Neural crest cell (in vitro differentiated cells): ENCODE data around the gene CDC42BPB. TPM values are rescaled to one million over a fixed set of nuclear protein-coding genes. Genes with fewer than 3 reads are reported as not detected.
"Not testable (repeated sequence)": the region's sequence is repeated elsewhere in the genome, so short reads cannot be mapped to it uniquely, and the experiment has no call there.

Experiments used
- DNase-seq: peaks from one replicate; pipeline ENCODE4 v3.0.0; 2021; ENCODE audit warnings: low read depth, mixed read lengths, low spot score
- H3K27ac Mint-ChIP-seq: one replicate; pipeline ENCODE4 v1.8.0; 2021; ENCODE audit warnings: mild to moderate bottlenecking, mixed read lengths; ENCODE audit not compliant: unreplicated experiment
- H3K27me3 Mint-ChIP-seq: 2 replicates; pipeline ENCODE4 v1.8.0; 2021; ENCODE audit warnings: low read depth, mild to moderate bottlenecking, mixed read lengths
- H3K36me3 Mint-ChIP-seq: 2 replicates; pipeline ENCODE4 v1.8.0; 2021; ENCODE audit warnings: low read depth, mild to moderate bottlenecking, mixed read lengths
- H3K4me1 Mint-ChIP-seq: 2 replicates; pipeline ENCODE4 v1.8.0; 2021; ENCODE audit warnings: mixed read lengths
- H3K4me3 Mint-ChIP-seq: one replicate; pipeline ENCODE4 v1.8.0; 2021; ENCODE audit warnings: mild to moderate bottlenecking, mixed read lengths
- H3K9me3 Mint-ChIP-seq: 2 replicates; pipeline ENCODE4 v1.8.0; 2021; ENCODE audit warnings: mixed read lengths
- total RNA-seq: library from RNA; stranded (reverse); gene quantifications from 2 replicates; pipeline ENCODE4 v1.2.1, GENCODE V29; 2021
- TF ChIP-seq, protein P1 (sequence below): fragments of 200-600 bp; sonication (generic); conservative IDR thresholded peaks from 2 replicates; pipeline ENCODE4 v1.5.0; 2021; ENCODE audit warnings: antibody characterized with exemption, mild to moderate bottlenecking

Gene CDC42BPB
- total RNA-seq, 1 donor from 2014 or later = 94.8 TPM

DNA sequence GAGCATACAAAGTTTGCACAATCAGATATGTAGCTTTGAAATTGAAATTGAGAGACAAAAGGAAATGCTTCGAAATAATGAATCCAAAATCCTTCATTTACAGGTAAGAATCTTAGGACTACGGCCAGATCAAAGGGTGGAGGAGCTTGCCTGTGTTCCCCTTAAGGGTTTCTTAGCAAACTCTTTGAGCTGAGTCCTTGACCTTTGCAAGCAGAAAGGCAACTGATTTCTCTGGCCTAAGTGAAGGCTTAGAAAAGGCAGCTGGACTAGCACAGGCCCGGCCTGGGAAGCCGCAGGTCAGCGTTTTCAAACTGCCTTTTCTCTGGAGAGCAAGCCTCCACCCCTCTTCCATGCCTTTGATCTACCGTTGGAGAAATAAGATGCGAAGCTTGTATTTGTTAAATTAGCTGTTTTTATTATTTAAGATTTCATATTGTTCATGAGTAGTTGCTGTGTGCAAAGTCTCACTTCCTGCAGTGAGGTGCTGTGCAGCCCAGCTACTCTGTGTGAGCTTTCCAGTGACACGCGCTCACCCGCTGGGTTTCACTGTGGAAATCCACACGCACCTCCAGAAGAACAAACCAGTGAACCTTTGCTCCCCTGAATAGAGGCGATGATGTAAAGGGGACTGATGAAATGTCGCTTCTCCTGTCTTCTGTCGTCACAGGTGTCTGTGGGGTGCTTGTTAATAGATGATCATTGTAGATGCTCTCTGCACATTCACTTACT is 159.9 kb downstream of the CDC42BPB start:
- Mint-ChIP-seq H3K27ac (peak overlapping the region; percentile 91), H3K9me3 (no peaks in the 10 kb centered on the region), H3K4me3 (no peak overlapping the region), H3K36me3 (peaks cover 2% of the 10 kb centered on the region), H3K27me3 (no peaks in the 10 kb centered on the region), H3K4me1 (no peaks in the 10 kb centered on the region)
- TF ChIP-seq, protein P1, sequence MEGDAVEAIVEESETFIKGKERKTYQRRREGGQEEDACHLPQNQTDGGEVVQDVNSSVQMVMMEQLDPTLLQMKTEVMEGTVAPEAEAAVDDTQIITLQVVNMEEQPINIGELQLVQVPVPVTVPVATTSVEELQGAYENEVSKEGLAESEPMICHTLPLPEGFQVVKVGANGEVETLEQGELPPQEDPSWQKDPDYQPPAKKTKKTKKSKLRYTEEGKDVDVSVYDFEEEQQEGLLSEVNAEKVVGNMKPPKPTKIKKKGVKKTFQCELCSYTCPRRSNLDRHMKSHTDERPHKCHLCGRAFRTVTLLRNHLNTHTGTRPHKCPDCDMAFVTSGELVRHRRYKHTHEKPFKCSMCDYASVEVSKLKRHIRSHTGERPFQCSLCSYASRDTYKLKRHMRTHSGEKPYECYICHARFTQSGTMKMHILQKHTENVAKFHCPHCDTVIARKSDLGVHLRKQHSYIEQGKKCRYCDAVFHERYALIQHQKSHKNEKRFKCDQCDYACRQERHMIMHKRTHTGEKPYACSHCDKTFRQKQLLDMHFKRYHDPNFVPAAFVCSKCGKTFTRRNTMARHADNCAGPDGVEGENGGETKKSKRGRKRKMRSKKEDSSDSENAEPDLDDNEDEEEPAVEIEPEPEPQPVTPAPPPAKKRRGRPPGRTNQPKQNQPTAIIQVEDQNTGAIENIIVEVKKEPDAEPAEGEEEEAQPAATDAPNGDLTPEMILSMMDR = no peak
- no peak for DNase-seq

- DNase-seq, H3K36me3 Mint-ChIP-seq, H3K4me3 Mint-ChIP-seq, H3K4me1 Mint-ChIP-seq, H3K9me3 Mint-ChIP-seq, H3K27me3 Mint-ChIP-seq, H3K27ac Mint-ChIP-seq: not testable (repeated sequence)
Observed at GRCh38 chr14:102896735-102897134, 160.6 kb downstream of the CDC42BPB start.

GRCh38 chr14:102893452-102893851 is 163.9 kb downstream of the CDC42BPB start:
- no peaks in the 10 kb centered on the region for H3K27me3 Mint-ChIP-seq
- H3K27ac Mint-ChIP-seq = no peak overlapping the region
- H3K9me3 Mint-ChIP-seq = no peaks in the 10 kb centered on the region
- TF ChIP-seq, protein P1 = no peak
- H3K4me3 Mint-ChIP-seq = no peak overlapping the region
- no peak for DNase-seq
- H3K4me1 Mint-ChIP-seq = no peaks in the 10 kb centered on the region
- H3K36me3 Mint-ChIP-seq = no peaks in the 10 kb centered on the region

- H3K4me1 Mint-ChIP-seq = no peaks in the 10 kb centered on the region
- no peak for DNase-seq
- no peak overlapping the region for H3K4me3 Mint-ChIP-seq
- no peaks in the 10 kb centered on the region for H3K27me3 Mint-ChIP-seq
- no peaks in the 10 kb centered on the region for H3K9me3 Mint-ChIP-seq
- H3K27ac Mint-ChIP-seq = no peak overlapping the region
- TF ChIP-seq, protein P1 = no peak
- H3K36me3 Mint-ChIP-seq = no peaks in the 10 kb centered on the region
Observed at GRCh38 chr14:102892651-102893050, 164.7 kb downstream of the CDC42BPB start.

GRCh38 chr14:102891556-102891955 is 165.8 kb downstream of the CDC42BPB start:
- DNase-seq = no peak
- H3K36me3 Mint-ChIP-seq = no peaks in the 10 kb centered on the region
- no peaks in the 10 kb centered on the region for H3K9me3 Mint-ChIP-seq
- H3K27ac Mint-ChIP-seq = no peak overlapping the region
- no peaks in the 10 kb centered on the region for H3K27me3 Mint-ChIP-seq
- no peaks in the 10 kb centered on the region for H3K4me1 Mint-ChIP-seq
- H3K4me3 Mint-ChIP-seq = no peak overlapping the region
- TF ChIP-seq, protein P1 = no peak

DNA sequence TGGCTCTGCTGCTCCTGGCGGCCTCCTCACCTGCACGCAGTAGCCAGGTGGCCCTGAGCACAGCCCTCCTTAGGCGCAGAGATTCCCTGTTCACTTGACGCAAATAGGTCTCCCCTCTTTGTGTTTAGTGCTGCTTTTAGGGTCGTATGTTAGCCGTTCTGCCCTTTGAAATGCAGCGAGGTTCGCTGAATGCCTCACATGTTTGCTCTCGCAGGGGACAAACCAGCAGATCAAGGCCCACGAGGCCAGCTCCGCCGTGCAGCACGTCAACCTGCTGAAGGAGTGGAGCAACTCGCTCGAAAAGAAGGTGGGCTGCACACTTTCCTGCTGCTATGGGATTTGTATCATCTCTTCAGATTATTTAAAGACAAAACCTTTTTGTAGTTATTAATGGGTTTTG is 166.2 kb downstream of the CDC42BPB start:
- no peak overlapping the region for H3K4me3 Mint-ChIP-seq
- no peaks in the 10 kb centered on the region for H3K4me1 Mint-ChIP-seq
- no peak overlapping the region for H3K27ac Mint-ChIP-seq
- TF ChIP-seq, protein P1 = no peak
- H3K27me3 Mint-ChIP-seq = no peaks in the 10 kb centered on the region
- no peaks in the 10 kb centered on the region for H3K9me3 Mint-ChIP-seq
- no peaks in the 10 kb centered on the region for H3K36me3 Mint-ChIP-seq
- DNase-seq = no peak
